D341Med (cell line): ENCODE measurements around the gene GATA5.
A peak's percentile ranks its signal among the peaks of the same experiment; 100 is the strongest.

Experiments used
- DNase-seq: peaks from one replicate; pipeline ENCODE4 v3.0.0; 2012; ENCODE audit warnings: low spot score

Gene GATA5

GRCh38 chr20:62487561-62488354 lies 12.0 kb upstream of the GATA5 start:
- no peak for DNase-seq

GRCh38 chr20:62487118-62487517 lies 11.3 kb upstream of the GATA5 start:
- DNase-seq, result no peak

- DNase-seq, result no peak
Observed at GRCh38 chr20:62486484-62486883, 10.7 kb upstream of the GATA5 start.

GRCh38 chr20:62485701-62486089 lies 9.9 kb upstream of the GATA5 start:
- no peak for DNase-seq

GRCh38 chr20:62485062-62485700 lies 9.4 kb upstream of the GATA5 start:
- DNase-seq, result no peak

GRCh38 chr20:62484478-62484877 lies 8.7 kb upstream of the GATA5 start:
- no peak for DNase-seq

GRCh38 chr20:62483613-62484458 lies 8.0 kb upstream of the GATA5 start:
- DNase-seq, result no peak

- no peak for DNase-seq
Observed at GRCh38 chr20:62482974-62483373, 7.2 kb upstream of the GATA5 start.

- no peak for DNase-seq
Observed at GRCh38 chr20:62482146-62482809, 6.5 kb upstream of the GATA5 start.

- DNase-seq, result no peak
Observed at GRCh38 chr20:62481425-62482145, 5.8 kb upstream of the GATA5 start.

- DNase-seq, result no peak
Observed at GRCh38 chr20:62480318-62480717, 4.5 kb upstream of the GATA5 start.

GRCh38 chr20:62479656-62480055 lies 3.9 kb upstream of the GATA5 start:
- DNase-seq, result no peak

- DNase-seq, result no peak
Observed at GRCh38 chr20:62479156-62479555, 3.4 kb upstream of the GATA5 start.

GRCh38 chr20:62477669-62478455 lies 2.1 kb upstream of the GATA5 start:
- DNase-seq, result no peak

GRCh38 chr20:62476056-62476838 lies 452 bp upstream of the GATA5 start:
- peak; percentile 56 for DNase-seq

GRCh38 chr20:62475027-62475771 lies 596 bp downstream of the GATA5 start:
- no peak for DNase-seq

- DNase-seq, result no peak
Observed at GRCh38 chr20:62474604-62475026, 1.2 kb downstream of the GATA5 start.

GRCh38 chr20:62473717-62474603 lies 1.8 kb downstream of the GATA5 start:
- DNase-seq, result no peak
